Caco-2 (cell line): Measurements from ENCODE around the gene SMIM44. TPM values are rescaled to one million over a fixed set of nuclear protein-coding genes. Genes with fewer than 3 reads are reported as not detected.

ENCODE experiments used
- BruUV-seq: library from RNA; stranded (reverse); fragments of 400-500 nt; replicated peaks from 2 replicates; lab custom pipeline; 2021; lab: Mats Ljungman, UMichigan
- CTCF ChIA-PET: fragments of 300-600 bp; sonication (Branson Sonifier 250); formaldehyde crosslinking; loops from one replicate; lab custom pipeline; 2022; ENCODE audit warnings: antibody characterized with exemption; lab: Charles Lee
- POLR2A ChIA-PET: fragments of 300-600 bp; sonication (Branson Sonifier 250); formaldehyde crosslinking; loops from one replicate; lab custom pipeline; 2022; ENCODE audit warnings: antibody characterized with exemption; lab: Charles Lee
- DNase-seq, 2 experiments: peaks; one replicate each; pipeline versions ENCODE4 v3.0.0 to v3.0.0-alpha.2; 2020 to 2022
- H3K27me3 ChIP-seq: replicated peaks from 2 replicates; pipeline ENCODE4 v1.6.0; 2011; ENCODE audit warnings: low read length; ENCODE audit not compliant: control insufficient read depth, insufficient read depth
- H3K36me3 ChIP-seq: 2 replicates; pipeline ENCODE4 v1.5.1; 2011; ENCODE audit warnings: low read length; ENCODE audit not compliant: control insufficient read depth, insufficient read depth
- H3K4me1 ChIP-seq: fragments of 250-450 bp; sonication (Bioruptor Pico); 2 replicates; pipeline ENCODE4 v1.5.1; 2020; ENCODE audit warnings: mild to moderate bottlenecking
- H3K4me3 ChIP-seq: 2 replicates; pipeline ENCODE4 v1.5.1; 2011; ENCODE audit warnings: low read depth, mild to moderate bottlenecking, control low read depth, low read length
- H3K9me3 ChIP-seq: fragments of 250-450 bp; sonication (Bioruptor Pico); 2 replicates; pipeline ENCODE4 v1.5.1; 2020; ENCODE audit warnings: mild to moderate bottlenecking, moderate library complexity
- H3K27ac Mint-ChIP-seq: one replicate; pipeline ENCODE4 v1.8.0; 2022; ENCODE audit warnings: mixed read lengths; ENCODE audit not compliant: unreplicated experiment
- H3K27me3 Mint-ChIP-seq: one replicate; pipeline ENCODE4 v1.8.0; 2022; ENCODE audit warnings: mixed read lengths; ENCODE audit not compliant: insufficient read depth, unreplicated experiment
- H3K36me3 Mint-ChIP-seq: one replicate; pipeline ENCODE4 v1.8.0; 2022; ENCODE audit warnings: mild to moderate bottlenecking, mixed read lengths; ENCODE audit not compliant: insufficient read depth, unreplicated experiment
- H3K4me1 Mint-ChIP-seq: one replicate; pipeline ENCODE4 v1.8.0; 2022; ENCODE audit warnings: low read depth, mixed read lengths; ENCODE audit not compliant: unreplicated experiment
- H3K4me3 Mint-ChIP-seq: one replicate; pipeline ENCODE4 v1.8.0; 2022; ENCODE audit warnings: mild to moderate bottlenecking, moderate library complexity, mixed read lengths; ENCODE audit not compliant: unreplicated experiment
- H3K9me3 Mint-ChIP-seq: one replicate; pipeline ENCODE4 v1.8.0; 2022; ENCODE audit warnings: mixed read lengths; ENCODE audit not compliant: unreplicated experiment
- CTCF ChIP-seq, 2 experiments: fragments of 200-600 bp in 1 of 2; IDR thresholded peaks; 1 replicate in 1 of 2; 2 replicates in 1 of 2; pipeline versions ENCODE4 v1.5.1 to v1.8.0; 2011 to 2022; ENCODE audit warnings: antibody characterized with exemption in 1 of 2, control low read depth in 1 of 2, inconsistent platforms in 1 of 2, low read depth in 1 of 2, low read length in 1 of 2, mild to moderate bottlenecking in 1 of 2, moderate library complexity in 1 of 2; ENCODE audit not compliant: insufficient read depth in 1 of 2, severe bottlenecking in 1 of 2, unreplicated experiment in 1 of 2
- intact Hi-C: fragments of 100-400 bp; cut with micrococcal nuclease; formaldehyde crosslinking; loops from one replicate; pipeline ENCODE4 v1.10.0; 2022; ENCODE audit not compliant: unreplicated experiment
- total RNA-seq: library from RNA; stranded (reverse); gene quantifications from 2 replicates; pipeline ENCODE4 v1.2.3, GENCODE V29; 2022

SMIM44 gene
- total RNA-seq, 1 experiment from 2014 or later, result not detected

- ChIA-PET POLR2A (no interaction called here), CTCF (no interaction called here)
- H3K9me3 ChIP-seq, result no peaks in the 10 kb centered on the region
- no peak for DNase-seq
- no peak overlapping the region for H3K4me3 Mint-ChIP-seq
- peaks cover 6% of the 10 kb centered on the region for H3K4me1 Mint-ChIP-seq
- peaks cover 36% of the 10 kb centered on the region for H3K36me3 Mint-ChIP-seq
- H3K9me3 Mint-ChIP-seq, result no peaks in the 10 kb centered on the region
- H3K4me1 ChIP-seq, result no peaks in the 10 kb centered on the region
- H3K27me3 ChIP-seq, result no peaks in the 10 kb centered on the region
- H3K27me3 Mint-ChIP-seq, result no peaks in the 10 kb centered on the region
- no peak overlapping the region for H3K4me3 ChIP-seq
- no peak overlapping the region for H3K27ac Mint-ChIP-seq
- no TSS peak for BruUV-seq
- intact Hi-C loops, result no loop called here
- H3K36me3 ChIP-seq, result 0 out of 2 replicates have a peak, but pooled peaks cover 1% of the 10 kb centered on the region
- no peak for TF ChIP-seq CTCF (IDR thresholded peaks at IDR 0.05; ENCODE audit: insufficient read depth in 1 of 2, low read depth in 1 of 2, low read length in 1 of 2, severe bottlenecking in 1 of 2, unreplicated experiment in 1 of 2)
Observed at GRCh38 chr19:3523361-3524077, 40.3 kb upstream of the SMIM44 start.

- H3K27ac Mint-ChIP-seq, result no peak overlapping the region
- POLR2A ChIA-PET, result no interaction called here
- no TSS peak for BruUV-seq
Observed at GRCh38 chr19:3522421-3523360, 39.5 kb upstream of the SMIM44 start.

More at GRCh38 chr19:3522421-3523360, 39.5 kb upstream of the SMIM44 start:
- TF ChIP-seq CTCF (IDR thresholded peaks at IDR 0.05; ENCODE audit: insufficient read depth in 1 of 2, low read depth in 1 of 2, low read length in 1 of 2, severe bottlenecking in 1 of 2, unreplicated experiment in 1 of 2), result no peak
- Histone ChIP-seq H3K36me3 (0 out of 2 replicates have a peak, but pooled peaks cover 1% of the 10 kb centered on the region), H3K4me3 (no peak overlapping the region), H3K4me1 (no peaks in the 10 kb centered on the region), H3K9me3 (no peaks in the 10 kb centered on the region), H3K27me3 (no peaks in the 10 kb centered on the region)
- Mint-ChIP-seq H3K36me3 (peaks cover 36% of the 10 kb centered on the region), H3K4me1 (peaks cover 6% of the 10 kb centered on the region), H3K9me3 (no peaks in the 10 kb centered on the region), H3K27me3 (no peaks in the 10 kb centered on the region), H3K4me3 (no peak overlapping the region)
- no peak for DNase-seq
- intact Hi-C loops, result no loop called here
- CTCF ChIA-PET, result interaction anchor here (0.6 kb wide), 1 partner anchor 105 kb away, joined by 8 read pairs; no protein-coding TSS in a partner anchor
